Activated T-helper 17 cell treated with anti-CD3 and anti-CD28 coated beads, Interleukin-2, amount 50 U/mL, for 72 hours (primary cell): ENCODE results near the gene CEP131. TPM values are rescaled to one million over a fixed set of nuclear protein-coding genes. Genes with fewer than 3 reads are reported as not detected.

Experiments
- ATAC-seq: fragments of 150-1000 bp; cut with Tn5 transposase; replicated peaks from 2 replicates; pipeline ENCODE4 v1.10.0; 2021; ENCODE audit warnings: mild to moderate bottlenecking, moderate library complexity
- H3K27ac Mint-ChIP-seq: one replicate; pipeline ENCODE4 v1.8.0; 2022; ENCODE audit warnings: mixed read lengths
- H3K27me3 Mint-ChIP-seq: one replicate; pipeline ENCODE4 v1.8.0; 2022; ENCODE audit warnings: mixed read lengths
- H3K36me3 Mint-ChIP-seq: one replicate; pipeline ENCODE4 v1.8.0; 2022; ENCODE audit warnings: low read depth, mild to moderate bottlenecking, mixed read lengths
- H3K4me1 Mint-ChIP-seq: one replicate; pipeline ENCODE4 v1.8.0; 2022; ENCODE audit warnings: mixed read lengths
- H3K4me3 Mint-ChIP-seq: one replicate; pipeline ENCODE4 v1.8.0; 2022; ENCODE audit warnings: mild to moderate bottlenecking, mixed read lengths
- H3K9me3 Mint-ChIP-seq: one replicate; pipeline ENCODE4 v1.8.0; 2022; ENCODE audit warnings: mixed read lengths
- total RNA-seq, 2 donors: library from RNA; stranded (reverse); gene quantifications; one replicate each; pipeline ENCODE4 v1.2.3, GENCODE V29; 2022

The CEP131 gene
- total RNA-seq, 2 donors from 2014 or later: 8.4 to 10.4 TPM

DNA sequence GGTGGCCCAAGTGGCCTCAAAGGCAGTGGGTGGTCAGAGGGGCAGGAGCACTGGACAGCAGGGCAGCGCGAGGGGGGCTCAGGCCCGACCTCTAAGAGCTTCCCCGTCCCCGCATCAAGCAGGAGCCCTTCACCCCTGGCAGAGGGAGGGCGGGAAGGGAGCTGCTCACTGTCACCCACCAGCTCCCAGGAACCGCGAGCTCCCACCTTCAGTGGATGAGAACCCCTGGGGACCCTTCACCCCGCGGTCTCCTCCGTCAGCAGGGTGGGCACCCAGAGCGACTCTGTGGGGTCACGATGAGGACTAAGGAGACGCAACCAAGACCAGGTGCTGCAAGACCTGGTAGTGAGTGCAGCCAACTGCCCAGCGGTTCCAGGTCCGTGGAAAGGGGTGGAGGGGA is 13.6 kb downstream of the CEP131 start:
- Mint-ChIP-seq H3K9me3 (no peaks in the 10 kb centered on the region), H3K27ac (no peak overlapping the region), H3K27me3 (no peaks in the 10 kb centered on the region), H3K36me3 (no peaks in the 10 kb centered on the region), H3K4me1 (no peaks in the 10 kb centered on the region), H3K4me3 (no peak overlapping the region)
- no peak for ATAC-seq

GRCh38 chr17:81208651-81209050 is 14.1 kb downstream of the CEP131 start:
- H3K27ac Mint-ChIP-seq: no peak overlapping the region
- ATAC-seq: no peak
- no peaks in the 10 kb centered on the region for H3K36me3 Mint-ChIP-seq
- H3K4me1 Mint-ChIP-seq: no peaks in the 10 kb centered on the region
- no peaks in the 10 kb centered on the region for H3K9me3 Mint-ChIP-seq
- H3K4me3 Mint-ChIP-seq: no peak overlapping the region
- H3K27me3 Mint-ChIP-seq: no peaks in the 10 kb centered on the region

- ATAC-seq: no peak
- H3K27me3 Mint-ChIP-seq: no peaks in the 10 kb centered on the region
- H3K9me3 Mint-ChIP-seq: no peaks in the 10 kb centered on the region
- H3K4me1 Mint-ChIP-seq: no peaks in the 10 kb centered on the region
- H3K4me3 Mint-ChIP-seq: no peak overlapping the region
- no peak overlapping the region for H3K27ac Mint-ChIP-seq
- no peaks in the 10 kb centered on the region for H3K36me3 Mint-ChIP-seq
Observed at GRCh38 chr17:81207610-81208581, 14.9 kb downstream of the CEP131 start.

GRCh38 chr17:81206657-81207056 is 16.1 kb downstream of the CEP131 start:
- Mint-ChIP-seq H3K9me3 (no peaks in the 10 kb centered on the region), H3K4me1 (no peaks in the 10 kb centered on the region), H3K4me3 (no peak overlapping the region), H3K27me3 (no peaks in the 10 kb centered on the region), H3K36me3 (no peaks in the 10 kb centered on the region), H3K27ac (no peak overlapping the region)
- ATAC-seq: no peak

DNA sequence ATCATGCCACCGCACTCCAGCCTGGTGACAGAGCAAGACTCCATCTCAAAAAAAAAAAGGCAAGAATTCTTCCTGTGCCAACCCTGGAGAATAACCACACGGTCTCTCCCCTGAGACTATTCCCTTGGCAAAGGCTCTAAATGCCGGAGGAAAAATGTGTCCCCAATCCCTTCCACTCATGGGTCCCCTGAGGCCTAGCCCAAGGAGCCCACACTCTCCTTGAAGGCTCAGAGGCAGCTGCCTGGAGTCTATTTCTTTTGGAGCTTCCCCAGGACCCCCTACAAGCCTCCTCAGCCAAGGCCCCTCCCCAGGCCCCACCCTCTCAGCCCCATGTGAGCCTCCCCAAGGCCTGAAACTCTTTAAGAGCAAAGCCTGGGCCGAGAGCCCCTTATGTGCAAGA is 16.6 kb downstream of the CEP131 start:
- Mint-ChIP-seq H3K9me3 (no peaks in the 10 kb centered on the region), H3K4me1 (no peaks in the 10 kb centered on the region), H3K36me3 (no peaks in the 10 kb centered on the region), H3K4me3 (no peak overlapping the region), H3K27me3 (no peaks in the 10 kb centered on the region), H3K27ac (no peak overlapping the region)
- ATAC-seq: no peak

GRCh38 chr17:81204578-81204977 is 18.2 kb downstream of the CEP131 start:
- ATAC-seq: no peak
- Mint-ChIP-seq H3K27ac (no peak overlapping the region), H3K9me3 (no peaks in the 10 kb centered on the region), H3K4me1 (no peaks in the 10 kb centered on the region), H3K36me3 (no peaks in the 10 kb centered on the region), H3K27me3 (no peaks in the 10 kb centered on the region), H3K4me3 (no peak overlapping the region)

- H3K9me3 Mint-ChIP-seq: no peaks in the 10 kb centered on the region
- no peaks in the 10 kb centered on the region for H3K4me1 Mint-ChIP-seq
- no peaks in the 10 kb centered on the region for H3K27me3 Mint-ChIP-seq
- H3K27ac Mint-ChIP-seq: no peak overlapping the region
- H3K4me3 Mint-ChIP-seq: no peak overlapping the region
- no peak for ATAC-seq
- H3K36me3 Mint-ChIP-seq: no peaks in the 10 kb centered on the region
Observed at GRCh38 chr17:81203136-81203535, 19.6 kb downstream of the CEP131 start.

GRCh38 chr17:81202318-81202717 is 20.4 kb downstream of the CEP131 start:
- no peaks in the 10 kb centered on the region for H3K9me3 Mint-ChIP-seq
- H3K4me1 Mint-ChIP-seq: no peaks in the 10 kb centered on the region
- ATAC-seq: no peak
- no peaks in the 10 kb centered on the region for H3K36me3 Mint-ChIP-seq
- no peaks in the 10 kb centered on the region for H3K27me3 Mint-ChIP-seq
- no peak overlapping the region for H3K27ac Mint-ChIP-seq
- no peak overlapping the region for H3K4me3 Mint-ChIP-seq

- no peak overlapping the region for H3K27ac Mint-ChIP-seq
- no peaks in the 10 kb centered on the region for H3K9me3 Mint-ChIP-seq
- H3K4me3 Mint-ChIP-seq: no peak overlapping the region
- H3K4me1 Mint-ChIP-seq: no peaks in the 10 kb centered on the region
- no peaks in the 10 kb centered on the region for H3K36me3 Mint-ChIP-seq
- ATAC-seq: peak; percentile 59
- H3K27me3 Mint-ChIP-seq: no peaks in the 10 kb centered on the region
Observed at GRCh38 chr17:81200695-81201580, 21.8 kb downstream of the CEP131 start.

DNA sequence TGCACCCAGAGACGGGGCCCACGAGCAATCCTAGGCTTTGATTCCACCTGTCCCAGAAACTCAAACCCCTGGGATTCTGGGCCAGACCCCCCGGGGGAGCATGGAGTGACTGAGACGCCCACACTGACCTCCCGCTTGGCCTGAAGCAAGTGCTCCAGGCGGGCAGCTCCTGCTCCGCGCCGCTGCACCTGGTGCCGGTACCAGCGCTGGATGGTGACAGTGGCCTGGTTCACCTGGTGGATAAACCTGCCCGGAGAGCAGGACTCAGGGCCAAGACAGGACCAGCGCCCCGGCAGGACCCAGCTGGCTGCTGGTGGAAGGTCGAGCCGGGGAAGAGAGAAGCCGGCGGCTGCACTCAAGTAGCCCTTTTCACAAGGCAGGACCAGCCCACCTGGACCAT is 22.6 kb downstream of the CEP131 start:
- no peak for ATAC-seq
- Mint-ChIP-seq H3K27me3 (no peaks in the 10 kb centered on the region), H3K27ac (no peak overlapping the region), H3K4me3 (no peak overlapping the region), H3K4me1 (no peaks in the 10 kb centered on the region), H3K9me3 (no peaks in the 10 kb centered on the region), H3K36me3 (no peaks in the 10 kb centered on the region)

DNA sequence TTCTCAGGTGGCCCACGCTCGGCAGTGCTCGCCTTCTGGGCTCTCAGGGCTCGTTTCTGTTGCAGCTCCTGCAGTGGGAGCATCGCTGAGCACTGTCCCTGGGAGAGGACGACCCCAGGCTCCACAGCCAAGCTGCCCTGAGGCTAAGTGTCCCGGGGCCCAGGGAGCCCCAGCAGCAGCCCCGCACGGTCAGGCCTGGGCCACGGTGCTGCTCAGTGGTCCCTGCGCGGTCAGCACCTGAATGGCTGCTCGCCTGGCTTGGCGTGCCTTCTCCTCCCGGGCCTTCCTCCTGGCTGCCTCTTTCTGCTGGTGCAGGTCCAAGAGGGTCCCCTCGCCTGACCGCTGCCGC is 23.3 kb downstream of the CEP131 start:
- Mint-ChIP-seq H3K9me3 (no peaks in the 10 kb centered on the region), H3K4me1 (no peaks in the 10 kb centered on the region), H3K27me3 (no peaks in the 10 kb centered on the region), H3K27ac (no peak overlapping the region), H3K36me3 (no peaks in the 10 kb centered on the region), H3K4me3 (no peak overlapping the region)
- ATAC-seq: no peak

- Mint-ChIP-seq H3K9me3 (no peaks in the 10 kb centered on the region), H3K27me3 (no peaks in the 10 kb centered on the region), H3K4me3 (no peak overlapping the region), H3K27ac (no peak overlapping the region), H3K36me3 (no peaks in the 10 kb centered on the region), H3K4me1 (no peaks in the 10 kb centered on the region)
- ATAC-seq: no peak
Observed at GRCh38 chr17:81198826-81199481, 23.8 kb downstream of the CEP131 start.

DNA sequence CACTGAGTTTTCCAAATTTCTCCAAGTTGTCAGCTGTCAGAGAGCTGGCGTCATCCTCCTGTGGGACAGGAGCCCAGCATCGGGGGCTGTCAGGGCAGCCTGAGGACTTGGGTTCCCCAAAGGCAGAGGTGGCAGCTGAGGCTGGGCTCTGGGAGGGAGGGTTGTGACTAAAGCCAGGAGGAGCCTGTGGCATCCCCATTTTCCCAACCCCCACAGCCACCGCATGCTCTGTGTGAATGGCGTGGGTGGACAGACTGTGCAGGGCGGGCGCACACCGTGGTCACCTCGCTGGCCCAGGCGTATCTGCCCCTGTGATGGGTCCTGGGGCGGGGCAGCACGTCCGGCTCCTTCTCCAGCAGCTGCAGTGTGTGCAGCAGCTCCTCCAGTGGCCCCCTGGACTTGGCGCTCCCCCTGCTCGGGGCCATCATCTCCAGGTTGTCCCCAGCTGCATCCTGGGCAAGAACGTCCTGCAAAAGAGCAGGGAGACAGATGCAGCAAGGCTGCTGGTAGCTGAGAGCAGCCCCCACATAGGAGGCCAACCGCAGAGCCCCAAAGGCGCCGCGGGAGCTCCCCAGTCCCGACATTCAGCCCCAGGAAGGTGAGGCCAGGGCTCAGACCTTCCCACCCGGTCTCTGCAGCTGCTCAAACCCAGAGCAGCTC is 24.8 kb downstream of the CEP131 start:
- H3K9me3 Mint-ChIP-seq: no peaks in the 10 kb centered on the region
- no peak for ATAC-seq
- no peaks in the 10 kb centered on the region for H3K27me3 Mint-ChIP-seq
- no peak overlapping the region for H3K4me3 Mint-ChIP-seq
- no peaks in the 10 kb centered on the region for H3K36me3 Mint-ChIP-seq
- H3K27ac Mint-ChIP-seq: no peak overlapping the region
- no peaks in the 10 kb centered on the region for H3K4me1 Mint-ChIP-seq

- Mint-ChIP-seq H3K9me3 (no peaks in the 10 kb centered on the region), H3K36me3 (no peaks in the 10 kb centered on the region), H3K4me3 (no peak overlapping the region), H3K27ac (no peak overlapping the region), H3K27me3 (no peaks in the 10 kb centered on the region), H3K4me1 (no peaks in the 10 kb centered on the region)
- no peak for ATAC-seq
Observed at GRCh38 chr17:81197409-81197795, 25.4 kb downstream of the CEP131 start.
